CD8-positive, alpha-beta memory T cell (primary cell): ENCODE data around the gene PEX5. TPM values are rescaled to one million over a fixed set of nuclear protein-coding genes. Genes with fewer than 3 reads are reported as not detected.
A peak's percentile ranks its signal among the peaks of the same experiment; 100 is the strongest.
"Not testable (repeated sequence)": the region's sequence is repeated elsewhere in the genome, so short reads cannot be mapped to it uniquely, and the experiment has no call there.

ENCODE experiments used
- CTCF ChIA-PET: fragments of 350-600 bp; sonication (Branson Sonifier 250); formaldehyde crosslinking; loops from one replicate; lab custom pipeline; 2021; ENCODE audit warnings: antibody characterized with exemption; lab: Charles Lee
- POLR2A ChIA-PET: fragments of 350-600 bp; sonication (Branson Sonifier 250); formaldehyde crosslinking; loops from one replicate; lab custom pipeline; 2021; ENCODE audit warnings: antibody characterized with exemption; lab: Charles Lee
- DNase-seq, 5 donors: peaks; one replicate each; pipeline versions ENCODE4 v3.0.0 to v3.0.0-alpha.2; 2020 to 2022; ENCODE audit warnings: mixed read lengths in 1 of 5
- H3K27ac ChIP-seq: one replicate; pipeline ENCODE4 v1.7.0; 2013; ENCODE audit warnings: low read depth, mild to moderate bottlenecking, low read length, moderate library complexity
- H3K27me3 ChIP-seq: 2 replicates; pipeline ENCODE4 v1.7.0; 2013; ENCODE audit warnings: low read length, mild to moderate bottlenecking; ENCODE audit not compliant: insufficient read depth, poor library complexity, severe bottlenecking
- H3K36me3 ChIP-seq: 2 replicates; pipeline ENCODE4 v1.7.0; 2013; ENCODE audit warnings: mild to moderate bottlenecking, low read length, moderate library complexity; ENCODE audit not compliant: insufficient read depth
- H3K4me1 ChIP-seq: 2 replicates; pipeline ENCODE4 v1.7.0; 2013; ENCODE audit warnings: mild to moderate bottlenecking, low read length, moderate library complexity; ENCODE audit not compliant: insufficient read depth
- H3K4me3 ChIP-seq: 2 replicates; pipeline ENCODE4 v1.7.0; 2013; ENCODE audit warnings: mild to moderate bottlenecking, low read length
- H3K9me3 ChIP-seq: 2 replicates; pipeline ENCODE4 v1.7.0; 2013; ENCODE audit warnings: mild to moderate bottlenecking, low read length
- H3K27ac Mint-ChIP-seq, 8 donors: one replicate each; pipeline ENCODE4 v1.8.0; 2020 to 2021; ENCODE audit warnings: mixed read lengths in 8 of 8, mild to moderate bottlenecking in 6 of 8, inconsistent platforms in 3 of 8, moderate library complexity in 3 of 8
- H3K27me3 Mint-ChIP-seq, 2 donors: one replicate each; pipeline ENCODE4 v1.8.0; 2020 to 2021; ENCODE audit warnings: mixed read lengths in 2 of 2, mild to moderate bottlenecking in 1 of 2, moderate library complexity in 1 of 2
- H3K36me3 Mint-ChIP-seq, 3 donors: one replicate each; pipeline ENCODE4 v1.8.0; 2020 to 2021; ENCODE audit warnings: mixed read lengths in 3 of 3, inconsistent platforms in 1 of 3, mild to moderate bottlenecking in 1 of 3
- H3K4me1 Mint-ChIP-seq, 3 donors: one replicate each; pipeline ENCODE4 v1.8.0; 2020 to 2021; ENCODE audit warnings: mixed read lengths in 3 of 3, inconsistent platforms in 1 of 3, mild to moderate bottlenecking in 1 of 3
- H3K4me3 Mint-ChIP-seq, 7 donors: one replicate each; pipeline ENCODE4 v1.8.0; 2020 to 2021; ENCODE audit warnings: mixed read lengths in 7 of 7, mild to moderate bottlenecking in 6 of 7, moderate library complexity in 4 of 7, inconsistent platforms in 2 of 7
- H3K9me3 Mint-ChIP-seq, 5 donors: one replicate each; pipeline ENCODE4 v1.8.0; 2020 to 2022; ENCODE audit warnings: mixed read lengths in 5 of 5, mild to moderate bottlenecking in 3 of 5, moderate library complexity in 2 of 5, inconsistent platforms in 1 of 5
- polyA plus RNA-seq: library from polyadenylated mRNA; unstranded; fragments of 300-500 nt; fragmentation: Illumina TruSeq; gene quantifications from one replicate; pipeline ENCODE4 v1.2.3, GENCODE V29; 2021
- total RNA-seq, 2 experiments: library from RNA; stranded (reverse); gene quantifications; one replicate each; pipeline ENCODE4 v1.2.3, GENCODE V29; 2021

The PEX5 gene
- total and polyA plus RNA-seq, 3 experiments from 2014 or later = 17.4 to 31.3 (median 30.7) TPM

DNA sequence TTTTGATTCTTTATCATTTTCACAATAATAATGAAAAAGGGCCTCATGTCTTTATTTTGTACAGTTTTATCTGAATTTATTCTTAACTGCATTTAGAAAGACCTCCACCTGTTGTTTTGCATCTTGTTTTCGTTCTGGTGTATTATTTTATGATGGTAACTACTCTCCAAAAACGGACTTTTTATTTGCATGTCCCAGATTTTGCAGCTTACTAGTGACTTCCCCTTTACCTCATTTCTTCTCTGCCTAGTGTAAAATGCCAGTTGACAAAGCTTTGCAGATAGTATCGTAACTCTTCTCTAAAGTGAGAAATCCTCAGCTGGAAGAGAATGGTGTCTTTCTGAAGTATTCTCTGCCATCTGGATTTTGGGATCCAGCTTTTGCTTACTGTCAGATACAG lies 17.2 kb downstream of the PEX5 start:
- no peak overlapping the region for H3K4me3 Mint-ChIP-seq
- peaks cover 4 to 10% (median 5%) of the 10 kb centered on the region in 5 donors for H3K9me3 Mint-ChIP-seq
- DNase-seq = no peak
- ChIA-PET CTCF (no interaction called here), POLR2A (no interaction called here)
- Histone ChIP-seq H3K27me3 (no peaks in the 10 kb centered on the region), H3K36me3 (peaks cover 35% of the 10 kb centered on the region), H3K27ac (no peak overlapping the region), H3K4me1 (no peaks in the 10 kb centered on the region), H3K9me3 (no peaks in the 10 kb centered on the region), H3K4me3 (no peak overlapping the region)
- no peak overlapping the region for H3K27ac Mint-ChIP-seq
- peaks cover 52 to 94% (median 68%) of the 10 kb centered on the region in 3 donors for H3K36me3 Mint-ChIP-seq
- H3K4me1 Mint-ChIP-seq = no peaks in the 10 kb centered on the region
- no peaks in the 10 kb centered on the region for H3K27me3 Mint-ChIP-seq

DNA sequence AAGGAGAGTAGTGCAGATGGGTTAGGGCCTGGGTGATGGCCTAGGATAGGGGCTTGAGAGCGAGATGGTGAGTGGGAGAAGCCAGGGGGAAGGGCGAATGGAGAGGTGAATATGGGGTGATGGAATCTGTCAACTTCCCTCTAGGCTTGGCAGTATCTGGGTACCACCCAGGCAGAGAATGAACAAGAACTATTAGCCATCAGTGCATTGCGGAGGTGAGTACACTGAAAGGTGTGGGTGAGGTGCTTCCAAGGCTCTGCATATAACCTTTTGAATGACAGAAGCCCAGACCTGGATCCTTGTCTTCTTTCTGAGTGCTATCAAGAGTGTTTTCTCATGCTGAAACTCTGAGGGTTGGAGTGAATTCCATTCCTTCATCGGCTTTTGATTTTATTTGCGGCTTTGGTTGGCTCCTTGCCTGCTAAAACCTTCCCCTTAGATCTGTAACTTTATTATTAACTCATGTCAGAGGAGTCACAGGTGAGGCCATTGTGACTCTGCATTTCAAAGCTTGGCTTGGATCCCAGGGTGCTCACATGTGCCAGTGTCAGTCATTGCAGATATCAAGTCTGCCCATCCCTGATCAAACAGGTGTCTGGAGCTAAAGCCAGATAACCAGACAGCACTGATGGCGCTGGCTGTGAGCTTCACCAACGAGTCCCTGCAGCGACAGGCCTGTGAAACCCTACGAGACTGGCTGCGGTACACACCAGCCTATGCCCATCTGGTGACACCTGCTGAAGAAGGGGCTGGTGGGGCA lies 18.6 kb downstream of the PEX5 start:
- Histone ChIP-seq H3K27ac (no peak overlapping the region), H3K9me3 (no peaks in the 10 kb centered on the region), H3K4me1 (no peaks in the 10 kb centered on the region), H3K27me3 (no peaks in the 10 kb centered on the region), H3K4me3 (no peak overlapping the region), H3K36me3 (peaks cover 25% of the 10 kb centered on the region)
- POLR2A ChIA-PET = no interaction called here
- DNase-seq = no peak
- no peak overlapping the region for H3K27ac Mint-ChIP-seq
- H3K9me3 Mint-ChIP-seq = peaks cover 4 to 15% (median 10%) of the 10 kb centered on the region in 5 donors
- CTCF ChIA-PET = no interaction called here
- no peak overlapping the region for H3K4me3 Mint-ChIP-seq
- H3K27me3 Mint-ChIP-seq = no peaks in the 10 kb centered on the region
- H3K36me3 Mint-ChIP-seq = peaks cover 49 to 86% (median 64%) of the 10 kb centered on the region in 3 donors
- H3K4me1 Mint-ChIP-seq = no peaks in the 10 kb centered on the region

DNA sequence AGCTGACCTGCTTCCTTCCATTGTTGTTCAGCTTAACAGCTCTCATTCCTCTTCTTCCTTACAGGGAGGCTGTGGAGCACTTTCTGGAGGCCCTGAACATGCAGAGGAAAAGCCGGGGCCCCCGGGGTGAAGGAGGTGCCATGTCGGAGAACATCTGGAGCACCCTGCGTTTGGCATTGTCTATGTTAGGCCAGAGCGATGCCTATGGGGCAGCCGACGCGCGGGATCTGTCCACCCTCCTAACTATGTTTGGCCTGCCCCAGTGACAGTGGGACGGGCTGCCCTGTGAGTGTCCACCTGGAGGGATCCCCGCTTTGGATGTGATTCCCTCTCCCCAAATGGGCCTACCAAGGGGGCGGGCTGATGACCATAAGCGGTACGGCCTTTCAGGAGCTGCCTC lies 20.5 kb downstream of the PEX5 start:
- Histone ChIP-seq H3K4me1 (no peaks in the 10 kb centered on the region), H3K36me3 (peaks cover 25% of the 10 kb centered on the region), H3K4me3 (no peak overlapping the region), H3K9me3 (no peaks in the 10 kb centered on the region), H3K27me3 (no peaks in the 10 kb centered on the region), H3K27ac (no peak overlapping the region)
- no peak overlapping the region for H3K4me3 Mint-ChIP-seq
- ChIA-PET CTCF (interaction anchor here (1.6 to 1.9 kb wide), 2 partner anchors 10 to 251 kb away, joined by 5 to 8 read pairs; no protein-coding TSS in a partner anchor), POLR2A (no interaction called here)
- H3K27ac Mint-ChIP-seq = no peak overlapping the region
- no peaks in the 10 kb centered on the region for H3K4me1 Mint-ChIP-seq
- H3K27me3 Mint-ChIP-seq = no peaks in the 10 kb centered on the region
- H3K9me3 Mint-ChIP-seq = peaks cover 6 to 17% (median 10%) of the 10 kb centered on the region in 5 donors
- H3K36me3 Mint-ChIP-seq = peaks cover 43 to 69% (median 59%) of the 10 kb centered on the region in 3 donors
- DNase-seq = no peak

DNA sequence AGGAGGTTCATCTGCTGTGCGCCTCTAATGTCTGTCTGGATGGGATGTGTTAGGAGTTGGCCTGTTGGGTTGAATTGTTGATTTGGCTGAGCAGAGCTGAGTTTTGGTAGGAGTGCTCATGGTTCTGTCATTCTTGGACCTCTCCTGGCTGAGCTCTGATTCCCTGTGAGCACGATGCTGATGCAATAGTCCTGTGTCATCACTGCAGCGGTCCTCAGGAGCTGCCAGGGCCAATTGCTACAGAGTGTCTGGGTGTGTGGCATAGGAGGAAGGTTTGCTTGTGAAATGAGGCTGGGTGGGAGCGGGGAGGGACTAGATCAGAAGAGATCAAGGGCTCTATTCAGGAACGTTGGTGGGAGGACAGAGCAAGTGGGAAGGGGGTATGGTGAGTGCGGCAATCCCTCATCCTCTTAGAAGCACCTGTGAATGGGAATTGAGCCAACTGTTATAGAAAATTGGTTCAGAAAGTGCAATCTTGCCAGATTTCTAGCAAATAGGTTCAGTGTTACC lies 21.2 kb downstream of the PEX5 start:
- Mint-ChIP-seq H3K9me3 (peaks cover 6 to 21% (median 14%) of the 10 kb centered on the region in 5 donors), H3K27me3 (no peaks in the 10 kb centered on the region), H3K4me3 (no peak overlapping the region), H3K27ac (peak overlapping the region in 2 of 8 donors; percentile 21 to 31), H3K36me3 (peaks cover 43 to 62% (median 59%) of the 10 kb centered on the region in 3 donors), H3K4me1 (no peaks in the 10 kb centered on the region)
- no peaks in the 10 kb centered on the region for H3K9me3 ChIP-seq
- no peak overlapping the region for H3K27ac ChIP-seq
- CTCF ChIA-PET = interaction anchor here (1.6 to 1.9 kb wide), 2 partner anchors 9 to 250 kb away, joined by 5 to 8 read pairs; no protein-coding TSS in a partner anchor
- H3K27me3 ChIP-seq = no peaks in the 10 kb centered on the region
- DNase-seq = no peak
- H3K4me3 ChIP-seq = no peak overlapping the region
- peaks cover 25% of the 10 kb centered on the region for H3K36me3 ChIP-seq
- POLR2A ChIA-PET = no interaction called here
- H3K4me1 ChIP-seq = no peaks in the 10 kb centered on the region

DNA sequence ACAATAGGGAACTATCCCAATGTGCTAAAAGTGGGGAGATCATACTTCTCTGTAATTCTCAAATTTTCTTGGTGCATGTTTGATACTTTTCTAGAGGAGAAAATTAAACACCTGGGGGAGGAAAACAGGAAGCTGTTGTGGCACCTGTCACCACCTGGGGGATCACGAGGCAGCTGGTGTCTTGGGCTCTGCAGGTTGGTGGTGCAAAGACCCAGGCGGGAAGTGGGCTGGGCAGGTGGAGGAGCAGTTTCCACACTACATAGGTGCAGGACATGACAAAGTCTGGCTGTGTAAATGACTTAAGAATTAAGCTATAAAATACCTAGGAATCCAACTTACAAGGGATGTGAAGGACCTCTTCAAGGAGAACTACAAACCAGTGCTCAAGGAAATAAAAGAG lies 23.2 kb downstream of the PEX5 start:
- no peaks in the 10 kb centered on the region for H3K27me3 ChIP-seq
- no peak overlapping the region for H3K4me3 Mint-ChIP-seq
- peaks cover 6 to 21% (median 14%) of the 10 kb centered on the region in 5 donors for H3K9me3 Mint-ChIP-seq
- H3K36me3 Mint-ChIP-seq = peaks cover 33 to 46% (median 45%) of the 10 kb centered on the region in 3 donors
- H3K27me3 Mint-ChIP-seq = no peaks in the 10 kb centered on the region
- CTCF ChIA-PET = no interaction called here
- H3K36me3 ChIP-seq = peaks cover 19% of the 10 kb centered on the region
- H3K27ac ChIP-seq = no peak overlapping the region
- POLR2A ChIA-PET = interaction anchor here (0.7 kb wide), 1 partner anchor 814 kb away, joined by 6 read pairs; no protein-coding TSS in a partner anchor
- no peak for DNase-seq
- no peaks in the 10 kb centered on the region for H3K9me3 ChIP-seq
- H3K4me1 ChIP-seq = no peaks in the 10 kb centered on the region
- H3K27ac Mint-ChIP-seq = peak overlapping the region in 1 of 8 donors; percentile 26
- H3K4me1 Mint-ChIP-seq = no peaks in the 10 kb centered on the region
- no peak overlapping the region for H3K4me3 ChIP-seq

DNA sequence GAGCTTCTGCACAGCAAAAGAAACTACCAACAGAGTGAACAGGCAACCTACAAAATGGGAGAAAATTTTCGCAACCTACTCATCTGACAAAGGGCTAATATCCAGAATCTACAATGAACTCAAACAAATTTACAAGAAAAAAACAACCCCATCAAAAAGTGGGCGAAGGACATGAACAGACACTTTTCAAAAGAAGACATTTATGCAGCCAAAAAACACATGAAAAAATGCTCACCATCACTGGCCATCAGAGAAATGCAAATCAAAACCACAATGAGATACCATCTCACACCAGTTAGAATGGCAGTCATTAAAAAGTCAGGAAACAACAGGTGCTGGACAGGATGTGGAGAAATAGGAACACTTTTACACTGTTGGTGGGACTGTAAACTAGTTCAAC lies 24.3 kb downstream of the PEX5 start:
- peaks cover 26 to 36% (median 35%) of the 10 kb centered on the region in 3 donors for H3K36me3 Mint-ChIP-seq
- CTCF ChIA-PET, POLR2A ChIA-PET: not testable (repeated sequence)

DNA sequence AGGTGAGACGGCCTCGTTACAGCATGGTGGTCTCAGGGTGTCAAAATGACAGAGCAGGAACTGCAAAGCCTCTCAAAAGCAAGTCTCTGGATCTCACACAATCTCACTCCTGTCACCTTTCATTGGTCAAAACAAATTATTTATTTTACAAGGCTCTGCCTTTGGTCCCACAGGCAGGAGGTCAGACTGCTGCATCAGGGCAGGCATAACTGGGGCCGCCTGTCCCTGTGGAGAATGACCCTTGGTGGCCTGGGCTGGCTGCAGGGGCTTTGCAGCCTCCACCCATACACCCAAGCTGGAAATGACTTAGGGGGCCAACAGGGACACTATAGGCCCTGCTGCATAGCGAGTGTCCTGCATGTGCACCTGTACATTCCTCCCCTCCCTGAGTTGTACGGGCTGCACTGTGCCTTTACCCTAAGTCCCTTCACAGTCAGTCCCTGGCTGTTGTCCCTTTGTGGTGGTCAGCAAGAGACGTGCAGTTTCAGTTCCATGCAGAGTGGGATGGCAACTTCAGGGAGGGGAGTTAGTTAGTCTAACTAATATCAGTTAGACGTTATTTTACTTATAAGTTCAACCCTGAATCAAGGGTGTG lies 28.1 kb downstream of the PEX5 start:
- Histone ChIP-seq H3K9me3 (no peaks in the 10 kb centered on the region), H3K27ac (no peak overlapping the region), H3K27me3 (no peaks in the 10 kb centered on the region), H3K4me1 (no peaks in the 10 kb centered on the region), H3K4me3 (no peak overlapping the region), H3K36me3 (no peaks in the 10 kb centered on the region)
- ChIA-PET POLR2A (no interaction called here), CTCF (no interaction called here)
- no peak overlapping the region for H3K4me3 Mint-ChIP-seq
- no peak for DNase-seq
- peaks cover 3 to 4% (median 3%) of the 10 kb centered on the region in 3 donors for H3K36me3 Mint-ChIP-seq
- peaks cover 2 to 12% (median 3%) of the 10 kb centered on the region in 5 donors for H3K9me3 Mint-ChIP-seq
- no peaks in the 10 kb centered on the region for H3K4me1 Mint-ChIP-seq
- H3K27me3 Mint-ChIP-seq = no peaks in the 10 kb centered on the region
- no peak overlapping the region for H3K27ac Mint-ChIP-seq

More for the DNA sequence above, 24.3 kb downstream of the PEX5 start:
- H3K27me3 ChIP-seq, H3K9me3 ChIP-seq, H3K27ac ChIP-seq, H3K4me1 Mint-ChIP-seq, H3K4me1 ChIP-seq, H3K27me3 Mint-ChIP-seq, DNase-seq, H3K4me3 ChIP-seq, H3K36me3 ChIP-seq, H3K27ac Mint-ChIP-seq, H3K4me3 Mint-ChIP-seq: not testable (repeated sequence)
- peaks cover 6 to 21% (median 14%) of the 10 kb centered on the region in 5 donors for H3K9me3 Mint-ChIP-seq
